Measurements from ENCODE around the gene HS3ST6. TPM values are rescaled to one million over a fixed set of nuclear protein-coding genes. Genes with fewer than 3 reads are reported as not detected.
A peak's percentile ranks its signal among the peaks of the same experiment; 100 is the strongest.

HS3ST6 gene
- total and polyA plus RNA-seq, 9 of the 15 experiments (the other 6 are each of a cell fraction or from before 2014, with no cell fraction given), result not detected

DNA sequence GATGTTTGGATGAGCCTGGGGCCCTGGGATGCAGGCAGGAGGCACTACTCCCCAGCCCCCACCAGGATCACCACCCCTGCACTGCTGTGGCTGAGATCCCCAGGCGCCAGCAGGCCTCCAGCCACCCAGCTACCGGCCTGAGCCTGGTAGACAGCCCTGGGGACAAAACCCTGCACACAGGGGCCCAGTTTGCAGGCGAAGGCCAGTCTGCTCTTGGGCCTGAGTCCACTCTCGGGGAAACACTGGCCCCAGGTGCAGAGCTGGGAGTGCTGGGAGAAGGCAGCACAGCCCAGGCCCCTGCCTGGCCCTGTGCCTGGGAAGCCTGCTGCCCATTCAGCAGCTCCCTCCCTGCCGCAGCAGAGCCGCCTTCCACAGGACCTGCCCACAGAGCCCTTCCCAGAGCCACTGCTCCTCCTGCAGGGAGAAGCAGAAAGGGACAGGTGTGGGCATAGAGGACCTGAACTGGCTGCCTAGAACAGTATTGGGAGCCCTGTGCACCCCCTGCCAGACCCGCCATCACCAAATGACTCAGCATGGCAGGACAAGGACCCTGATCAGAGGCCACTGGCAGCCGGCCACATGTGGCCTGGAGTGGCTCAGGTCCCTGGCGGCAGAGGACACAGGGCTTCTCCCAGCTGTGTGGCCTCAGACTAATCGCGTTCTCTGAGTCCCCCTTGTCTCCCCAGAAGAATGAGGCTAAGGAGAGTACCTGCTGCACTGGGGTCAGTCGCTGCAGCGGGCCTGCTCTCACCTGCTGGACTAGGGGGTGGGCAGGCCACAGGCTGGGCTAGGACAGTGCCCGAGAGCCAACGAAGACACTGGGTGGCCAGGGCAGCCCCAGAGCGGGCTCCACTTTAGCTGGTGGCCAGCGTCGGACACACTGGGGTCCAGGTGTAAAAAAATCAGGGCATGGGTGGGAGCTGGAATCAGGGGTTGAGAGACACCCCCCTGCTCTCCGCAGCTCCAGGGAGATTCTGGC lies 14.1 kb upstream of the HS3ST6 start:
- in situ Hi-C loops (cut with MboI) (loop anchor here (5.0 kb wide), 1 partner anchor 150 kb away; the partner anchor contains the start of genes NUBP2 and SPSB3), intact Hi-C loops (cut with micrococcal nuclease) (no loop called here)
- FAIRE-seq (no peak), DNase-seq (ENCODE audit: extremely low read depth in 1 of 4, low spot score in 3 of 4) (no peak), ATAC-seq (no peak)
- Histone ChIP-seq H3K4me3 (no peak overlapping the region), H3K79me2 (ENCODE audit: control insufficient read depth, insufficient read depth, low read length) (no peaks in the 10 kb centered on the region), H3K9ac (ENCODE audit: insufficient read depth in 1 of 2, low read depth in 2 of 2, low read length in 2 of 2) (peak overlapping the region in 1 of 2 experiments; percentile 86; a peak in 2 of 4 replicates), H3K27me3 (ENCODE audit: control insufficient read depth in 2 of 2, insufficient read depth in 2 of 2, low read length in 2 of 2) (no peaks in the 10 kb centered on the region), H3K27ac (ENCODE audit: extremely low read depth, low read depth, low read length) (no peak overlapping the region), H3K4me2 (ENCODE audit: insufficient read depth, low read length) (no peak overlapping the region), H3K9me3 (replicated peaks; ENCODE audit: control insufficient read depth, insufficient read depth, low read depth, low read length) (no peaks in the 10 kb centered on the region), H2AFZ (ENCODE audit: low read depth, low read length) (peak overlapping the region; percentile 31; the same call in 1 of the 2 replicates), H4K20me1 (replicated peaks; ENCODE audit: control insufficient read depth, insufficient read depth, low read length) (no peaks in the 10 kb centered on the region), H3K4me1 (replicated peaks in 1 of 2; ENCODE audit: control insufficient read depth in 2 of 2, insufficient read depth in 2 of 2, low read length in 2 of 2) (peaks cover 10 to 44% of the 10 kb centered on the region in 2 experiments; a peak in 4 of 5 replicates), H3K36me3 (ENCODE audit: control insufficient read depth, insufficient read depth, low read length) (peaks cover 4% of the 10 kb centered on the region; the same call in 1 of the 3 replicates), H3K9me1 (ENCODE audit: control insufficient read depth, insufficient read depth, low read length) (no peaks in the 10 kb centered on the region)
- WGBS (ENCODE audit: insufficient coverage, low coverage, missing lambda C conversion rate), result 62% methylated on average over 17 of the region's 19 CpGs
- ChIA-PET CTCF (ENCODE audit: low intra/inter-chr PET ratio) (no interaction called here), POLR2A (interaction anchor here (0.6 to 1.5 kb wide), 7 partner anchors 9 to 121 kb away, joined by 3 to 7 read pairs (median 4); partner anchors contain the start of genes MSRB1 and RPS2)
- no TSS peak for BruUV-seq (replicated peaks)
- TF ChIP-seq DPF2 (IDR thresholded peaks at IDR 0.05) (no peak), RAD21 (CRISPR knock-in tag; conservative IDR thresholded peaks at IDR 0.05 in 1 of 2, IDR thresholded peaks at IDR 0.05 in 1 of 2) (0 out of 4 replicates have a peak, but pooled peaks of 1 of the 2 experiments have one; percentile 17), JUND (IDR thresholded peaks at IDR 0.05; ENCODE audit: borderline replicate concordance, low read depth, low read length) (no peak), JUND (tag; IDR thresholded peaks at IDR 0.05; ENCODE audit: borderline replicate concordance, low read depth, low read length) (no peak)
- TF ChIP-seq, protein P1, sequence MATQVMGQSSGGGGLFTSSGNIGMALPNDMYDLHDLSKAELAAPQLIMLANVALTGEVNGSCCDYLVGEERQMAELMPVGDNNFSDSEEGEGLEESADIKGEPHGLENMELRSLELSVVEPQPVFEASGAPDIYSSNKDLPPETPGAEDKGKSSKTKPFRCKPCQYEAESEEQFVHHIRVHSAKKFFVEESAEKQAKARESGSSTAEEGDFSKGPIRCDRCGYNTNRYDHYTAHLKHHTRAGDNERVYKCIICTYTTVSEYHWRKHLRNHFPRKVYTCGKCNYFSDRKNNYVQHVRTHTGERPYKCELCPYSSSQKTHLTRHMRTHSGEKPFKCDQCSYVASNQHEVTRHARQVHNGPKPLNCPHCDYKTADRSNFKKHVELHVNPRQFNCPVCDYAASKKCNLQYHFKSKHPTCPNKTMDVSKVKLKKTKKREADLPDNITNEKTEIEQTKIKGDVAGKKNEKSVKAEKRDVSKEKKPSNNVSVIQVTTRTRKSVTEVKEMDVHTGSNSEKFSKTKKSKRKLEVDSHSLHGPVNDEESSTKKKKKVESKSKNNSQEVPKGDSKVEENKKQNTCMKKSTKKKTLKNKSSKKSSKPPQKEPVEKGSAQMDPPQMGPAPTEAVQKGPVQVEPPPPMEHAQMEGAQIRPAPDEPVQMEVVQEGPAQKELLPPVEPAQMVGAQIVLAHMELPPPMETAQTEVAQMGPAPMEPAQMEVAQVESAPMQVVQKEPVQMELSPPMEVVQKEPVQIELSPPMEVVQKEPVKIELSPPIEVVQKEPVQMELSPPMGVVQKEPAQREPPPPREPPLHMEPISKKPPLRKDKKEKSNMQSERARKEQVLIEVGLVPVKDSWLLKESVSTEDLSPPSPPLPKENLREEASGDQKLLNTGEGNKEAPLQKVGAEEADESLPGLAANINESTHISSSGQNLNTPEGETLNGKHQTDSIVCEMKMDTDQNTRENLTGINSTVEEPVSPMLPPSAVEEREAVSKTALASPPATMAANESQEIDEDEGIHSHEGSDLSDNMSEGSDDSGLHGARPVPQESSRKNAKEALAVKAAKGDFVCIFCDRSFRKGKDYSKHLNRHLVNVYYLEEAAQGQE (IDR thresholded peaks at IDR 0.05; ENCODE audit: borderline replicate concordance), result peak; percentile 4; the same call in 1 of the 2 replicates
- TF ChIP-seq, protein P1 (CRISPR knock-in tag; IDR thresholded peaks at IDR 0.05; ENCODE audit: low read depth), result no peak
